WI38 (cell line): ENCODE measurements around the gene STAM.

ENCODE experiments used
- H3K4me3 ChIP-seq: 2 replicates; pipeline ENCODE4 v1.5.1; 2011; ENCODE audit warnings: low read depth, mild to moderate bottlenecking, control low read depth, low read length
- CTCF ChIP-seq: IDR thresholded peaks from 2 replicates; pipeline ENCODE4 v1.5.1; 2012; ENCODE audit warnings: low read depth, mild to moderate bottlenecking, control low read depth, low read length

Gene STAM

DNA sequence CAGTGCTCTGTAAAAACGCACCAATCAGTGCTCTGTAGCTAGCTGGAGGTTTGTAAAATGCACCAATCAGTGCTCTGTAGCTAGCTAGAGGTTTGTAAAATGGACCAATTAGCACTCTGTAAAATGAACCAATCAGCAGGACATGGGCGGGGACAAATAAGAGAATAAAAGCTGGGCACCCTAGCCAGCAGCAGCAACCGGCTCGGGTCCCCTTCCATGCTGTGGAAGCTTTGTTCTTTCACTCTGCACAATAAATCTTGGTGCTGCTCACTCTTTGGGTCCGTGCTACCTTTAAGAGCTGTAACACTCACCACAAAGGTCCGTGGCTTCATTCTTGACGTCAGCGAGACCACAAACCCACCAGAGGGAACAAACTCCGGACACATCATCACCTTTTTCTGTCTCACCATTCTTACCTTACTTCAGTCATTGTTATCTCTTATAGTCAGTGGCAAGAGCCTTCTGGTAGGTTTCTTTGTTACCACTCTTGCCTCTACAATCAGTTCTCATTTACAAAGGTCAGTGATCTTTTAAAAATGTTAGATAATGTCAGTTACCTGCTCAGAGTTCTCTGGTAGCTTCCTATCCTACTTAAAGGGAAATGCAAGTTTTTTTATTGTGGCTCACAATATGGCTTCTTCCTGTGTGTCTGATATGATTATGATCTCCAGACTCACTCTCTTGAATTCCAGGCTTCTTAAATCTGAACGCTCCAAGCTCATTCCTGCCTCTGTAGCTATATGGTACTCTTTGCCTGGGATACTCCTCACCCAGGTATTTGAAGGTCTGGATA lies 4.5 kb downstream of the STAM start:
- no peak for TF ChIP-seq CTCF
- no peak overlapping the region for H3K4me3 ChIP-seq

- no peak overlapping the region for H3K4me3 ChIP-seq
- no peak for TF ChIP-seq CTCF
Measured at GRCh38 chr10:17649052-17649451, 5.1 kb downstream of the STAM start.

DNA sequence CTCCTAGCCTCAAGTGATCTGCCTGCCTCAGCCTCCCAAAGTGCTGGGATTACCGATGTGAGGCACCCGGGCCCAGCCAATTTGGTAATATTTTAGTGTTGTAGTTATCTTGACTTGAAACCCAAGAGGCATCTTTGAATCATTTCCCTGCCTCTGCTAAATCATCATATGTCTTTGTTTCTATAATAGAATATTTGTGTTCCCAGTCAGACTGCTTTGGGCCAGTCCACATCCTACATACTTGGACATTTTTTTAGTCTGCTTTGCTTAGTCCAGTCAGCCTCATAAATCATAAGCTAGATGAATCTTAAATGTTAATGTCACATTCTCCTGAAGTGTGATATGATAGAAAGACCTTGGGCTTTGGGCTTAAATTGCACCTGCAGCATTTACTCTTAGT lies 5.9 kb downstream of the STAM start:
- H3K4me3 ChIP-seq: no peak overlapping the region
- no peak for TF ChIP-seq CTCF

DNA sequence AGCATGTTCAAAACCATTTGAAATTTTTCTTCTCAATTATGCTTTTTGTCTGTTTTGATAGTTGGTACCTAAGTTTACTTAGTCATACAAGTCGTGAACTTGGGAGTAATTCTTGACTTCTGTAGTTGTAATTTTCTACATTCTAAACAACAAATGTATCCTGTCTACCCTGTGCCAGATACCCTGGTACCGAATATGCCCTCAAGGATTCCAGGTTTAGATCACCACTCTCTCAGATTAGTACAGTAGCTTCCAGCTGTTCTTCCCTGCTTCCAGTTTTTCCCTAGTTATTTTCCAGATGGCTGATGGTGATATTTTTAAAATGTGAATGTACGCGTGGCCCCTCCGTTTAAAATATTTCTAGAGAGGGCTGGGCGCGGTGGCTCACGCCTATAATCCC lies 6.5 kb downstream of the STAM start:
- H3K4me3 ChIP-seq: no peak overlapping the region
- TF ChIP-seq CTCF: no peak

DNA sequence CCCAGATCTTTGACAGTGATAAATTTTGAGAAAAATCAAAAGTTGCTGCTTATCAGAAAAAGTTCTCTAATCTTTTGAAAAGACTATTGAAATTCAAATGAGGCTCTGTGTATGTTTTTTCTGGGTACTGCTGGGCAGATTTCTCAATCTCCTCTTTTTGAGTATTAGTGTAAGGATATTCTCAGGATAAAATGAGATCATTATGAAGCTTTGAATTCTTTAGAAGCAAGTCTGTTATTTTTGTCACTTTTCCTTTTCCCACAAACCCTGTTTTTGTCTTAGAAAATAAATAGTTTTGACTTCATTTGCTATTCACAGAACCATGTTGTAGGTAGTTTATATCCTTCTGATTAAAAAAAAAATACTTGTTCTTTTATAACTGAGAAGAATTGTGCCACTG lies 7.9 kb downstream of the STAM start:
- H3K4me3 ChIP-seq: no peak overlapping the region
- no peak for TF ChIP-seq CTCF

GRCh38 chr10:17652585-17652984 lies 8.6 kb downstream of the STAM start:
- TF ChIP-seq CTCF: no peak
- H3K4me3 ChIP-seq: no peak overlapping the region

DNA sequence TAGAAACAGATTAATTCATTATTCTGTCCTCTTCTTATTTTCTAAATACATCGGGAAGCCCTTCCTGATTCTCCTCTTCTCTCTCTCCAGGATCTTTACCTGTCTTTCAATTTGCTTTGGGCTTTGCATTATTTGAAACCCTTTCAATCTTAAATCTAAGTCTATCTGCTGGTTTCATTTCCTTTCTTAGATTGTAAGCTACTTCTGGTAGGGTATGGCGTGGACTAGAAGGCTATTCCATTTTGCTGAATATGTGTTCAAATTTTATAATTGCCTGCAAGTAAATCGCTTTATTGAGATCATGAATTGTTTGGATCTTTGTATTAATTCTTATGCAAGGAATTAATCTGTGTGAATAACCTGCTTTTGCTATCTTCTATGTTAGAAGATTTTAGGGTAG lies 11.1 kb downstream of the STAM start:
- TF ChIP-seq CTCF: no peak
- no peak overlapping the region for H3K4me3 ChIP-seq
